ENCODE data around the gene PNPLA7.
A peak's percentile ranks its signal among the peaks of the same experiment; 100 is the strongest.
"Not testable (repeated sequence)": the region's sequence is repeated elsewhere in the genome, so short reads cannot be mapped to it uniquely, and the experiment has no call there.

The PNPLA7 gene

DNA sequence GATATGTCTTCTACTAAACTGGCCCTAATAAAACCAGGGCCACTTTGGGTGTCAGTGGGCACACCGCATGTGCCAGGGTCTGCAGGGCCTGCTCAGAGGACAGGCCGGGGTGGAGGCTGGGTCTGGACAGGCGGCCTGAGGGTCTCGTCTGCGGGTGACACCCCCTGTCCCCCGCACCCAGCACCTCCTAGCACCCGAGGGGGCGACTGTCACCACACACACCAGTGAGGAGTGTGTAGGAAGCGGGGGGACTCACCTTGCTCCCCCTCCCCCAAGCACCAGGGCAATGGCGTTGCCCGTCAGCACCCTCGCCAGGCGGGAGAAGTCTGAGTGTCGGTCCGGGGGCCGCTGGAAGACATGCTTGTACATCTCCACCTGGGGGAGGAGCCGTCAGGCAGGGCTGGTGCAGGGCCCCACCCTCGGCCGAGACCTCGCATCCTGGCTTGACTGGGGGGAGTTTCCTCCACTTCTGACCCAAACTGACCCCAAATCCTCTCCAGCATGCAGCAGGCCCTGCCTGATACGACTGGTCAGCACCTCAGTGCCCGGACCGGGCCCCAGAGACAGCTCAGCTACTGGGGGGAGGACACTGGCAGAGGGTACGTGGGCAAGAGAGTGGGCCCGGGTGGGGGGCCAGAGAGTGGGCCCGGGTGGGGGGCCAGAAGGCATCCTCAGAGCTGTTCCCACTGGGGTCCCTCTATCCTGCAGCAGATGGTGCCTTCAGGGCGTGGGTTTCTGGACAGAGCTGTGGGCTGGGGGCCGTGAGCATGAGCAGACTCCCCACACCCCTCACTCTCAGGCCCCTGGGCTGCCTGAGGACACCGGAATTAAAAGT lies 72.2 kb downstream of the PNPLA7 start:
- DNase-seq: no peak

DNA sequence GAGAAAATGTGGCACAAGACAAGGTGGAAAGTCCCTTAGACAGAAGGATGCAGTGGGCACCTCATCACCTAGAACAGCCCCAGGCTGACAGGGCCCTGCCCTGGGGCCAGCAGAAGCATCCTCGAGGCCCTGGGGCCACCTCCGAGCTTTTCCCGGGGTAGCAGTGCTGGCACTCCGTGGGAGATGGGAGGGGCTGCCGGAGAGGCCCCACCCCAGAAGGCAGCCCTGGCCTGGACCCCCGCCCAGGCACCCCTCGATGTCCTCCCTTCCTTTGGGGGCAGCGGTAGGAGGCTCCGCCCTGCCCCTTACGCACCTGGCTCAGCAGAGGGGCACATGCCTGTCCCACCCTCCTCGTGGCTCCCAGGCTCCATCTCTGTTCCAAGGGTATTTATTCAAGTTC lies 73.3 kb downstream of the PNPLA7 start:
- no peak for DNase-seq

DNA sequence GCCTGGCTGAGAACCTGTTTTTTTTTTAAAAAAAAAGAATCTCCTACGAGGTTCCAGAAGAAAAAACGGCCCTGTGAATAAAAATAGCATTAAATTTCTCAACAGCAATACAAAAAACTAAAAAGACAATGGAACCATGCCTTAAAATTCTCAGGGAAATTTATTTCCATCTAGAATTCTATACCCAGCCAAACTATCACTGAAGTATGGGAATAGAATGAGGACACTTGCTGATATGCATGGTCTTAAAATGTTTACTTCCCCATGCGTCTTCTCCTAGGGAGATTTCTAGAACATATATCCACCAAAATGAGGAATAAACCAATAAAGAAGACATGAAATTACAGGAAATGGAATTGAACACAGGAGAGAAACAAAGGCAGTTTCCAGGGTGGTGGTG lies 74.5 kb downstream of the PNPLA7 start:
- no peak for DNase-seq

DNA sequence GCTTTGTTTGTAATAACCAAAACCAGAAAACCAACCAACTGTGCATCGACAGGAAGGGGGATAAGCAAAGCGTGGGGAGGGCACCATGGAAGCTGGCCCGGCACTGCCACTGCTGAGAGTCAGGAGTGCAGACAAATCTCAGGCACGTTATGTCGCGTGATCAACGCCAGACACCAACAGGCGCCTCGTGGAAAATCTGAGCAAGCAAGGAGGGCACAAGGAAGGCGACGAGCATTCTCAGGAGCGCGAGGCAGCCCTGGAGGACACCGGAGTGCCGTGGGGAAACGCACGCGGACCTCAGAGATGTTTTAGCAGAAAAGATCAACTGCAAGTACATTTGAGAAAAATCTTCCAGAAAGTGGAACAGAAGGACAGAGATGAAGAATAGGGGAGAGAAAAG lies 75.9 kb downstream of the PNPLA7 start:
- DNase-seq: no peak

DNA sequence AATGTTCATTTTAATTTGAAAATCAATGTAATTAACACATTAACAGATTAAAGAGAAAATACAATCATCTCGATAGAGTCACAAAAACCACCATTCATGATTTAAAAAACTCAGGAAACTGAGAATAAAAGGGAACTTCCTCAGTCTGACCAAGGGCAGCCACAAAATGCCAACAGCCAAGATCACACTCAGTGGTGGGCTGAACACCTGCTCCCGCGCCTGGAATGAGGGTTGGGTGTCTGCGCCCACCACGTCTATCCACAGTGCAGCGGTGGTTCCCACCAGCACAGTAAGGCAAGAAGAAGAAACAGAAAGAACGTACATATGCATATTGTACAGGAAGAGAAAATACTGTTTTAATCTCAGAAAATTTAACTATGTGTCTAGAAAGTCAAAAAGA lies 79.4 kb downstream of the PNPLA7 start:
- no peak for DNase-seq

DNA sequence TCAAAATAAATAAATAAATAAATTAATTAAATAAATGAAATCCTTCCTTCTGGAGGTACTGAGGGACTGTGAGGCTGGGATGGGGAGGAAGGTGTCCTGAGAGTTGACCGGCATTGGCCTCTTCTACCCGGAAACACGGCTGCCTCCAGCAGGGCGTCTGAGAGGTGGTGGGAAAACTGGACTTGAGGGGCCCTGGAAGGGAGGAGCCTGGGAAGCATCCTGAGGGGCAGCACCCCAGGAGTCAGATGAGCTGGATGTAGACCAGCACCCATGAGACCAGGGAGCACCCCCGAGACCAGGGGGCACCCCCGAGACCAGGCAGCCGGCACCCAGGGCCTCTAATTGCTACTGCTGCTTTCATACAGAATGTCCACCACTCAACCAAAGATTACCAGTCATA lies 82.3 kb downstream of the PNPLA7 start:
- DNase-seq: no peak

DNA sequence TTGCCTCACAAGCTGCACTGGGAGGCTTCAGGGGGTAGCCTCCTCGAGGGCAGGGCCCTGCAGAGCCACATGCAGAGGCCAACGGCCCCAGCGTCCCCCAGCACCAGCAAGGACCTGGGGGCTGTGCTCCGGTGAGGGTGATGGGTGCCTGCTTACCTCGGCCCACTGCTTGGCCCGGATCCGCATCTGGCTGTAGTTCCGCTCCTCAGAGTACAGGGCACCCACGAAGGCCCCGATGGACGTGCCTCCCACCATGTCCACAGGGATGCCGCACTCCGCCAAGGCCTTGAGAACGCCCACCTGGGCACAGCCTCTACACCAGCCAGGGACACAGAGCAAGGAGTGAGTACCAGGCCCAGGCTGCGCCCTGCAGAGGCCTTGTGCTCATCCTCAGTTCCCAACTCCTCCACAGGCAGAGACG lies 83.0 kb downstream of the PNPLA7 start:
- DNase-seq: no peak

DNA sequence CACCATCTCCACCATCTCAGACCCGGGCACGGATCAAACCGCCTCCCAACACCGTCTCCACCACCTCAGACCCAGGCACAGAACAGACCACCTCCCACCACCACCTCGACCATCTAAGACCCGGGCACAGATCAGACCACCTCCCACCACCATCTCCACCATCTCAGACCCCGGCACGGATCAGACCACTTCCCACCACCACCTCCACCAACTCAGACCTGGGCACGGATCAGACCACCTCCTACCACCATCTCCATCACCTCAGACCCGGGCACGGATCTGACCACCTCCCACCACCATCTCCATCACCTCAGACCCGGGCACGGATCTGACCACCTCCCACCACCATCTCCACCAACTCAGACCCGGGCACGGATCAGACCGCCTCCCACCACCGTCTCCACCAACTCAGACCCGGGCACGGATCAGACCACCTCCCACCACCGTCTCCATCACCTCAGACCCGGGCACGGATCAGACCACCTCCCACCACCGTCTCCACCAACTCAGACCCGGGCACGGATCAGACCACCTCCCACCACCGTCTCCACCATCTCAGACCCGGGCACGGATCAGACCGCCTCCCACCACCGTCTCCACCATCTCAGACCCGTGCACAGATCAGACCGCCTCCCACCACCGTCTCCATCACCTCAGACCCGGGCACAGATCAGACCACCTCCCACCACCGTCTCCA lies 83.7 kb downstream of the PNPLA7 start:
- DNase-seq: not testable (repeated sequence)

DNA sequence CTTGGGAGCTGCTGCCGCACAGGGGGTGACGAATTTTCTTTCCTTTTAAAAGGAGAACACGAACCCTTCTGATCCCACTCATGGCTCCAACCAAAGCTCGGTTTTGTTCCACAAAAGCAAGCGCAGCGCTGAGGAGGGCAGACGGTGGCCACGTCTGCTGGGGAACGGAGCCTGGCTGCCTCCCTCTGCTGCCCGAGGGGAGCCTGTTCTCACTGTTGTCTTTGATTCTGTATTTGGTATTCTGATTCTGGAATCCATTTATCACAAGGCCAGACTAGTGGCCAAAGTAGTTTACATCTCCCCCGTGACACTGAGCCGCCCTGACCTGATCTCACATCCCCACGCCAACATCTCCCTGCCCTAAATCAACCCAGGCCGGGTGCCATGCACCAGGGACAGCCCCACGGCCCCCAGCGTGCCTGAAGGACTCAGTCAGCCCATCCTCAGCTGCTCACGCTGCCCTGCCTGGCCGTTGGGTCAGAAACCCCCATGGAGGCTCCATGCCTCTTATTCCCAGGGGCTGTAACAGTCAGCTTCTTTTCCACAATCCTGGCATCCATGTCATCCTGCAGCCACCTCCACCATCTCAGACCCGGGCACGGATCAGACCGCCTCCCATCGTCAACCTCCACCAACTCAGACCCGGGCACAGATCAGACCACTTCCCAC lies 84.3 kb downstream of the PNPLA7 start:
- DNase-seq: no peak

DNA sequence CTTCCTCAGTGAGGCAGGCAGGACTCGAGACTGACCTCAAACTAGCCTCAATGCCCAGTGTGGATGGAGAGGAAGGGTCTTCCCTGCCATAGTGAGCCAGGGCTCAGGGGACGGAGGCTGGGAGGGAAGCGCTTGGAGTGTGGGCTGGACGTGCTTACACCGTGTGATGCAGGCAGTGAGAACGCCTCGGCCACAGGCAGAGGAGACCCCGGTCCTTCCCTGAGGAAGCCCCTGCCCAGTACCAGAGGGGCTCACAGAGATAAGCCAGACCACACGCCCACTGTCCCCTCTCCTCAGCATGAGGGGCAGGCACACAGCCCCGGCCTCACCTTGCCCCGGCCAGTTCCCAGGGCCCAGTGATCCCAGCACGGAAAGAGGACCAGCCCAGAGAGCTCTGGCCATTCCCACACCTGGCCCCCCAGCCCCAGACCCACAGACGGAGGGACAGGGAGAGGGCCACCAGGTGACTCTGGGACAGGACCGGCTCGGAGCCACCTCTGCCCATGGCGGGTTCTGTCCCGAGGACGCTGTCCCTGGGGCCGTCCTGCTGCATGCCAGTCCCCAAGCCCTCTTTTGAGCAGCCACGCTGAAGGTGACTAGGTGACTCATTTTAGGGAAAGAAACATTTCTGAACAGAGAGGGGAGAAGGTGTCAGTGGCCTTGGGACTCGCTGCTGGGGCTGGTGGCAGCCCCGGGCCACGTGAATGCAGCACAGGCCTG lies 85.0 kb downstream of the PNPLA7 start:
- no peak for DNase-seq

DNA sequence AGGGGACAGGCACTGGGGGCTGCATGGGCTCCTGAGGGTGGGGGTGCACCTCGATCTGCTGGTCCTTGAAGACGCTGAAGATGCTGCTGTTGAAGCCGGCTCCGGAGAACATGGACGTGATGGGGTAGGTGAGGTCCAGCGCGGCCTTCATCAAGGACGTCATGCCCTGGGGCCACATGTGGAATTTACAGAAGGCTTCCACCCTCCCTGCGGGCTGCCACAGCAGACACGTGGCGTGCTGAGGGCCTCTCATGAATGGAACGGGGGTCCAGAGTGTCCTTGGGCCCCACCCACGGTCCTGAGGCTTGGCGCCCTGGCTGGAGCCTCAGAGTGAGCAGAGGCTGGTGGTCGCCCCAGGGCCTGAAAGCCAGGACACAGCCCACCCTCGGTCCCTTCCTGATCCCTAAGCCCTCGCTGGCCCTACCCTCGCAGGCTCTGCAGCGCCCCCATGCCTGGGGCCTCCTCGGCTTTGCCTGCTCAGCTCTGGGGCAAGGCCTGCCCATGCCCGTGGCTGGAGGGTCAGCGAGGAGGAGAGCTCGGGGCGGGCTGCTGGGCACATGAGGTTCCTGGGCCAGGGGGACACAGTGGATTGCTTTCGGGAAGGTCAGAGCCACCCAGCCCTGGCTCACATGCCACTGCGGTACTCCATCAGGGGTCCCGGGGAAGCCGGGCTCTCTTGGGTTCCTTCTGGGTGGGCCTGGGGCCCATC lies 85.8 kb downstream of the PNPLA7 start:
- DNase-seq: no peak

DNA sequence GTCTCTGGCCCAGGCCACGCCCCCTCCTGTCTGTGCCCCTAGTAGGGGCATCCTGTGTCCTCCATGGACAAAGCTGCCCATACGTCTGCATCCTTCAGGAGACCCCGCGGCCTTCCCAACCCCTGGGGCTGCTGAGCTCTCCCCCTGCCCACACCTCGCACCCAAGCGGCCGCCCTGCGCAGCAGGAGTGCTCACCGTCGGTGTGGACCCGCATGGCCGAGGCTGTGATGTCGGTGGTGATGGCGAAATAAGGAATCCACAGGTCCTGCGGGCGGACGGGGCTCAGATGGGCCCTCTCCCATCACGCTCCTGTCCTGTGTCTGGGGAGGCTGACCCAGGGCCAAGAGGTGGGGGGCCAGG lies 86.3 kb downstream of the PNPLA7 start:
- no peak for DNase-seq

DNA sequence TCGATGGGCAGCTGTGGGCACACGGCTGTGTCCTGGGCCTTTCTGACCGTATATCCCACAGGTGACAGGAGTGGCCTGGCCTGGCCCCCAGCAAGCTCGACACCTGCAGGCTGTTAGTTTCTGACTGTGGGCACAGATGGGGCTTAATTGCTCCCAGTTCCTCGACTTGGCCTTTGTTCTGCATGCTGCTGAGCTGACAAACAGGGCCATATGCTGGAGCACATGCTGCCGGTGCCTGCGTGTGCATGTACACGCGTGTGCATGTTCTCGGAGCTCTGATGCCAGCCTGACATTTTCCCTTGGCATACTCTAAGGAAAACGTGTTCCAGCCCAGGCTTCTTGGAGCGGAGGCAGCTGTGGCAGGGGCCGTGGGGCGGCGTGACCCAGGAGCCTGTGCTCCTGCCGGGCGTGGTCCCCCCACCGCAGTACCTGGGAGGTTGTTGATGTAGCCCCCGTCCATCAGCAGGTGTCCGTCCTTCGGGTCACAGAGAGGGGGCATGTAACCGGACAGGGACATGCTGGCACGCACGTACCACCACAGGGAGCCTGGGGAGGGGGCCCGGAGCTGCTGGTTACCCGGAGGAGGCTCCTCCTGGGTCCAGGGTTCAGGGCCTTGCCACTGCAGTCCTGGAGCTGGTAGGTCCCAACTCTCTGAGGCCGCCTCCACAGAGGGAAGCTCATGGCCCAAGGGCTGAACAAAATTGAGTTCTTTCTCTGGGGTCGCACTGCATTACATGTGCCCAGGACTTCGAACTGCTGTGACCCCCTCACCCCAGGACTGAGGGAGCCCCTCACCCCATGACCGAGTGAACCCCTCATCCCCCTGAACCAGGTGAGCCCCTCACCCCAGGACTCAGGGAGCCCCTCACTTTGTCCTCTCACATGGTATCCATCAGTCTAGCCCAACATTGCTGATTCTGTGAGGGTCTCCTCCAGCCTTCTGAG lies 86.9 kb downstream of the PNPLA7 start:
- peak in 1 of 2 experiments; percentile 22 for DNase-seq

DNA sequence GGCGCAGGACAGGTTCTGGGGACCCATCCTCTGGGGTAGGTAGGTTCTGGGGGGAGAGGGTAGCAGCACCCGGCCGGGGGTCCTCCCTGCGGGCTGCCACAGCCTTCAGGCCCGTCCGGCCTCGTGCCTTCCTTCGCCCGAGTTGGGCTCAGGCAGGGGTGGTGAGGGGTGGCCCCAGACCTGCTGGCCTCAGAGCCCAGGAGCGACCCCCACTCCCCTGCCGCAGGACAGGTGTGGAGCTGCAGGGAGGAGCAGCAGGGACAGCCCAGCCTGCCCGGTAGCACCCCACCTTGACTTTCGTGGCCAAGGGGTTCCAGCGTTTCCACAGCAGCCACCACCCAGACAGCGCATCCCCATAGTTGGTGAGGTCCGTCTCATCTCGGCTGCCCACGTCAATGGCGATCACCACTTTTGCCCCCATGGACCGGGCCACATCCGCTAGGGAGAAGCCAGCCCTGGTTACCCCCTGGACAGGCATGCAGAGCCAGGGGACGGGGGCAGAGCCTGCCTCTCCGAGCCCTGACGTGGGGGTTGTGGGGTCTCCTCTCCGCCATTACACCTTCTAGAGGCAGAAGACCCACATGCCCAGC lies 87.7 kb downstream of the PNPLA7 start:
- no peak for DNase-seq

DNA sequence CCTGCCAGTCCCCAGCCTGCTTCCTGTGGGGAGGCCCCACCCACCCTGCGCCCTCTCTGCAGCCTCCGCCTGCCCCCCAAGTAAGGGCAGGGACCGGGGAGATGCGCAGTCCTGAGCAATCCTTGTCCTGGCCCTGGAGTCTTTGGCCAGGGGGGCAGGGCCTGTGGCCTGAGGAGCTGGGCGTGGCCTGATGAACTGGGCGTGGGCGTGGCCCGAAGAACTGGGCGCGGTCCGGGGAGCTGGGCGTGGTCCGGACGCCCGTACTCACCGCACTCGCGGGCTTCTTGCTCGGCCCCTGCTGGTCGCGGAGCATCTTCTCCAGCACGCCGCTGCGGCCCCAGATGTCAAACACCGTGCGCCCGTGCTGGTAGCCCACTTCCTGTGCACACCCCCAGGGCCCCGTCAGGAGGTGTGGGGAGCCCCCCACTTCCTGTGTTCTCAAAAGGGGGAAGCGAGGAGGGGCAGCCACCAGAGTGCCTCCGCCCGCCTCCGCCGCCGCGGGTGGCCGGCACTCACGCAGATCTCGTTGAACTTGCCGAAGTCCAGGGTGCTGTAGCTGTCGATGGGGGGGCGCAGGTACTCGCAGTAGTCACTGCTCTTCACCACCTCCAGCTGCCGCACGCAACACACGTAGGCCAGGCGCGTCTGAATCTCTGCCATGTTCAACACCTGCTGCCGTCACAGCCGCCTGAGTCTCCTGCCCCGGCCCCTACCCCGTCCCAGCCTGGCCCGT lies 88.4 kb downstream of the PNPLA7 start:
- DNase-seq: no peak

DNA sequence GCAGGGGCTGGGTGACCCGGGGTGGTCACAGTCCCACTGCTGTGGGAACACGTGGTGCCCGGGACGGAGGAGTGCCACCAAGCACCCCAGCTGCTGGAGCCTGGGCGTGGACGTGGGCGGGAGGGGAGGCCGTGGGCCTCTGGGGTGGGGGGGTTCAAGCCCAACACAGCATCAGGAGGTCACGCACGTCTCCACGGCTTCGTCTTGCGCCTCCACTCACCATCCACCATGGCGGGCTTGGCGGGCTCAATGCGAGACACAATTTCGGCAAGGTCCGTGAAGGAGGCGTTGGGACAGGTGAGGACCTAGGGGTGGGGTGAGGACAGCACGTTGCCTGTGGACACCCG lies 88.9 kb downstream of the PNPLA7 start:
- DNase-seq: no peak

DNA sequence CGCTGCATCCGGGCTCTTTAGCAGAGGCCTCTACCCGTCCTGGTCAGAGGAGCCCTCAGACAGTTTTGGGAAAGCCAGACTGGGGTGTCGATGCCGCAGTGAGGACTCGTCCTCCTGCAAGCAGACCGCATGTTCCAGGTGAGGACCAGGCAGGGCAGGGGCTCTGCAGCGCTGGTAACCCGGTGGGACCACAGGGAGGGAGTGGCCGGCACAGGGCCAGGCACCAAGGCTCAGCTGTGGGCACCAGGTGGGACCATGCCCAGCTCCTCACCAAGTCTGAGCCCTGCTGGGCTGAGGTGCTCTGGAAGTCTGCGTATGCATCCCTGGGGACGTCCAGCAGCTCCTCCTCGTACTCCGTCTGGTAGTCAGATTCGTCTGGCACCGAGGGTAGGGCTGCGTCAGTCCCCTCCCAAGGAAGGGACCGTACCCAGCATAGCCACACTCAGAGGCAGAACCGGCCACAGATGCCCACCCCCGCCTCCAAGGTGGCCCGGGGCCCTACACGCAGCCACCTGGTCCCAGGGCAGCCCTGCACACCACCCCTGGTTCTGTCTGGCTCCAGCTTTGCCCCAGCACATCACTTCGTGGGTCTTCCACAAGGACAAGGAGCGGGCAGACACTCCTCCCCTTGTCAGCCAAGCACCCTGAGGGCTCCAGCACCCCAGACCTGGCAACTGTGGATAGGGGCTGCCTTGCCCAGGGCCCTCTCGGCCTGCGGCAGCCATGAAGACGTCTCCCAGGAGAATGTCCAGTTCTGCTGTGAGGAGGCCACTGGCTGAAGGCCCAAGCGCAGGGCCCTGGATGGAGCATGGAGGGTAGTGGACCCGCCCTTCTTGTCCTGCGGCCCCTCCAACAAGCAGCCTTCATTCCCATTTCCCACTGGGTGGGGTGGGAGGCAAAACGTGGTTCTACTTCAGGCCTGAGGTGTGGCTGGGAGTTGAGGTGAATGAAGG lies 89.6 kb downstream of the PNPLA7 start:
- DNase-seq: no peak

DNA sequence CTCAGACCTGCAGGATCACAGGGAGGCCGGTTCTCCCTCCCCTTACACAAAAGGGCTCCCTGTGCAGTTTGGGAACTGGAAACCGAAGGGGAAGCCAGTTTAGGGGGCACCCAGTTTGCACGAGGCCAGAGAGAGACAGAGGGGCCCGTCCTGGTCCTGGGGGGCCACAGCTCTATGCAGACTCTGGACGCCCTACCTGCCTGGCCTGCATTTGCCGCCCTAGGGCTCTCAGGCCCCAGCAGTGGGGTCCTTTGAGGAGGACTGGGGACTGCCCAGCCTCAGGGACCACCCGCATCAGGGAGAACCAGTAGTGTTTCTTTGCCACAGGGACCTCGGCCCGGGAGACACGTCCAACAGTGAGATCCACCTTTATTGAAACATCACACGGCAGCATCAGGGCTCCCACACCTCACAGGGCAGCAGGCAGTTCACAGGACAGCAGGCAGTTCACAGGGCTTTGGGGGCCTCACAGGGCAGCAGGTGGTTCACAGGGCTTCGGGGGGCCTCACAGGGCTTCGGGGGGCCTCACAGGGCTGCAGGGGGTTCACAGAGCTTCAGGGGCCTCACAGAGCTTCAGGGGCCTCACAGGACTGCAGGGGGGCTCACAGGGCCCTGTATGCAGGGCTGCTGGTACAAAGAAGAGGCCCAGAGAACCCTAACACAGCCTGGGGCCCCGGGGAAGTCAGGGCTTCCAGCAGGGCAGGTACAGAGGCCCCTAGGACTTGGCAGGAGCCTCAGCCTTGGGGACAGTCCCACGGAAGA lies 90.4 kb downstream of the PNPLA7 start:
- DNase-seq: no peak

Data from NCI-H446 (cell line).